Activated gamma-delta T cell (primary cell): ENCODE measurements around the gene MIGA1.
"Not testable (repeated sequence)": the region's sequence is repeated elsewhere in the genome, so short reads cannot be mapped to it uniquely, and the experiment has no call there.

Source experiments
- DNase-seq: peaks from one replicate; lab custom pipeline; 2025; lab: John Stamatoyannopoulos, UW

Gene MIGA1

GRCh38 chr1:77802026-77802425 is 22.6 kb downstream of the MIGA1 start:
- no peak for DNase-seq

- no peak for DNase-seq
These were observed 23.9 kb downstream of the MIGA1 start for GRCh38 chr1:77803371-77803770.

- not testable (repeated sequence) for DNase-seq
These were observed 30.5 kb downstream of the MIGA1 start for GRCh38 chr1:77809787-77810462.

GRCh38 chr1:77811589-77811988 is 32.1 kb downstream of the MIGA1 start:
- not testable (repeated sequence) for DNase-seq

- no peak for DNase-seq
These were observed 38.1 kb downstream of the MIGA1 start for GRCh38 chr1:77817368-77818209.

- DNase-seq = no peak
These were observed 40.7 kb downstream of the MIGA1 start for GRCh38 chr1:77820121-77820520.

GRCh38 chr1:77824079-77824478 is 44.6 kb downstream of the MIGA1 start:
- DNase-seq = no peak

GRCh38 chr1:77824694-77825093 is 45.2 kb downstream of the MIGA1 start:
- DNase-seq = no peak

GRCh38 chr1:77825131-77825709 is 45.8 kb downstream of the MIGA1 start:
- no peak for DNase-seq

- DNase-seq = not testable (repeated sequence)
These were observed 47.4 kb downstream of the MIGA1 start for GRCh38 chr1:77826851-77827250.

GRCh38 chr1:77828098-77828497 is 48.6 kb downstream of the MIGA1 start:
- DNase-seq = no peak

GRCh38 chr1:77829851-77830250 is 50.4 kb downstream of the MIGA1 start:
- DNase-seq = no peak

- no peak for DNase-seq
These were observed 51.5 kb downstream of the MIGA1 start for GRCh38 chr1:77830946-77831345.

GRCh38 chr1:77831566-77831965 is 52.1 kb downstream of the MIGA1 start:
- DNase-seq = no peak

GRCh38 chr1:77831976-77832711 is 52.7 kb downstream of the MIGA1 start:
- DNase-seq = no peak

GRCh38 chr1:77832901-77833300 is 53.5 kb downstream of the MIGA1 start:
- no peak for DNase-seq

- DNase-seq = no peak
These were observed 54.2 kb downstream of the MIGA1 start for GRCh38 chr1:77833521-77834100.

GRCh38 chr1:77834771-77835334 is 55.4 kb downstream of the MIGA1 start:
- no peak for DNase-seq

- no peak for DNase-seq
These were observed 62.1 kb downstream of the MIGA1 start for GRCh38 chr1:77841574-77841973.

GRCh38 chr1:77845951-77846350 is 66.5 kb downstream of the MIGA1 start:
- DNase-seq = no peak

GRCh38 chr1:77846966-77847365 is 67.5 kb downstream of the MIGA1 start:
- no peak for DNase-seq
